DND-41 (cell line): Measurements from ENCODE around the gene LRPAP1.

Experiments used
- ATAC-seq: fragments of 200-7000 bp; cut with Tn5 transposase; 3 replicates; pipeline ENCODE4 v1.9.1; 2021; ENCODE audit warnings: low read depth; ENCODE audit not compliant: insufficient read depth
- DNase-seq: peaks from one replicate; pipeline ENCODE4 v3.0.0-alpha.2; 2020
- H2AFZ ChIP-seq: 2 replicates; pipeline ENCODE4 v1.6.0; 2012; ENCODE audit warnings: low read depth, low read length
- H3K27ac ChIP-seq: 2 replicates; pipeline ENCODE4 v1.5.1; 2012; ENCODE audit warnings: low read length, inconsistent platforms
- H3K27me3 ChIP-seq: fragments of 200-600 bp; sonication (generic); 2 replicates; pipeline ENCODE4 v1.6.0; 2012; ENCODE audit warnings: low read length, mild to moderate bottlenecking, inconsistent platforms; ENCODE audit not compliant: insufficient read depth, poor library complexity
- H3K36me3 ChIP-seq: 2 replicates; pipeline ENCODE4 v1.5.1; 2012; ENCODE audit warnings: low read length, inconsistent platforms; ENCODE audit not compliant: insufficient read depth
- H3K4me1 ChIP-seq: 2 replicates; pipeline ENCODE4 v1.5.1; 2012; ENCODE audit warnings: mild to moderate bottlenecking, low read length; ENCODE audit not compliant: insufficient read depth
- H3K4me2 ChIP-seq: 2 replicates; pipeline ENCODE4 v1.6.0; 2012; ENCODE audit warnings: mild to moderate bottlenecking, moderate library complexity, low read length, inconsistent platforms; ENCODE audit not compliant: insufficient read depth
- H3K4me3 ChIP-seq, 2 experiments: fragments of 200-600 bp in 1 of 2; shearing (Covaris generic) in 1 of 2; 2 replicates each; pipeline ENCODE4 v1.5.1; 2012 to 2016; ENCODE audit warnings: inconsistent platforms in 2 of 2, low read length in 2 of 2, mild to moderate bottlenecking in 2 of 2, low read depth in 1 of 2, moderate library complexity in 1 of 2
- H3K79me2 ChIP-seq: 2 replicates; pipeline ENCODE4 v1.6.0; 2012; ENCODE audit warnings: low read length, inconsistent platforms; ENCODE audit not compliant: insufficient read depth
- H3K9ac ChIP-seq: 2 replicates; pipeline ENCODE4 v1.6.0; 2012; ENCODE audit warnings: low read depth, mild to moderate bottlenecking, inconsistent platforms, low read length, moderate library complexity
- H3K9me3 ChIP-seq: 2 replicates; pipeline ENCODE4 v1.5.1; 2012; ENCODE audit warnings: low read length, moderate library complexity, mild to moderate bottlenecking, inconsistent platforms; ENCODE audit not compliant: insufficient read depth, severe bottlenecking
- H4K20me1 ChIP-seq: 2 replicates; pipeline ENCODE4 v1.6.0; 2012; ENCODE audit warnings: low read length; ENCODE audit not compliant: insufficient read depth
- EZH2 ChIP-seq: IDR thresholded peaks from 3 replicates; pipeline ENCODE4 v1.6.1; 2012; ENCODE audit warnings: borderline replicate concordance, low read depth, mild to moderate bottlenecking, moderate library complexity, low read length, inconsistent platforms; ENCODE audit not compliant: severe bottlenecking
- TF ChIP-seq, protein P1 (sequence below): IDR thresholded peaks from 2 replicates; pipeline ENCODE4 v1.5.1; 2012; ENCODE audit warnings: borderline replicate concordance, low read length, moderate library complexity, mild to moderate bottlenecking; ENCODE audit not compliant: poor library complexity, severe bottlenecking; ENCODE audit errors: extremely low read depth

Gene LRPAP1

DNA sequence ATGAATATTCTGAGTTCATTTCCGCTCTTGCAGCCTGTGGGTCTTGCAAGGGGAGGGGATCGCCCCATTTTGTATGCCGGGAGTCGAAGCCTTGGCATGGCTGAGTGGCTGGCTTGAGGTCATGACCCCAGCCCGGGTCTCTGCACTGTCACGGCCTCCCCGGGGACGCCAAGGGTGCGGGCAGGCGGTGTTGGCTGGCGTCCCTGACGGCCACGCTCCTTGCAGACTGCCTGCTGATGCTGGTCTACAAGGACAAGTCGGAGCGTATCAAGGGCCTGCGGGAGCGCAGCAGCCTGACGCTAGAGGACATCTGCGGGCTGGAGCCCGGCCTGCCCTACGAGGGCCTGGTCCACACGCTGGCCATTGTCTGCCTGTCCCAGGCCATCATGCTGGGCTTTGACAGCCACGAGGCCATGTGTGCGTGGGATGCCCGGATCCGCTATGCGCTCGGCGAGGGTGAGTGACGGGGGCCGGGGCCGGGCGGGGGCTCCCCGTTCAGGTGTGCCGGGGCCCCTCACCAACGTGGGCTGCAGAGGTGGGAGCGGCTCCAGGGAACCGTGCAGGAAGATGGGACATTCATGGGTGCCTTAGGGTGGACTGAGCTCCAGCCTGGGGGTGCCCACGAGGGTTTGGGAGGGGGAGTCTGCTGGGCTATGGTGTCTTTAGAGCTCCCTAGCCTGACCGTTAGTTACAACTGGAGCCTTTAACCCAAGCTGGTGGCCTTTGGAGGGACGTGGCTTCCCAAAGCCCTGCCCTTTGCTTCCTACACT lies 58.9 kb downstream of the LRPAP1 start:
- DNase-seq = no peak
- Histone ChIP-seq H3K27ac (no peak overlapping the region), H3K36me3 (no peaks in the 10 kb centered on the region), H4K20me1 (peaks cover 9% of the 10 kb centered on the region), H3K4me1 (no peaks in the 10 kb centered on the region), H3K4me2 (no peak overlapping the region), H3K9me3 (no peaks in the 10 kb centered on the region), H3K9ac (no peak overlapping the region), H3K79me2 (no peaks in the 10 kb centered on the region), H3K27me3 (no peaks in the 10 kb centered on the region), H3K4me3 (no peak overlapping the region), H2AFZ (no peak overlapping the region)
- no peak for TF ChIP-seq EZH2
- TF ChIP-seq, protein P1, sequence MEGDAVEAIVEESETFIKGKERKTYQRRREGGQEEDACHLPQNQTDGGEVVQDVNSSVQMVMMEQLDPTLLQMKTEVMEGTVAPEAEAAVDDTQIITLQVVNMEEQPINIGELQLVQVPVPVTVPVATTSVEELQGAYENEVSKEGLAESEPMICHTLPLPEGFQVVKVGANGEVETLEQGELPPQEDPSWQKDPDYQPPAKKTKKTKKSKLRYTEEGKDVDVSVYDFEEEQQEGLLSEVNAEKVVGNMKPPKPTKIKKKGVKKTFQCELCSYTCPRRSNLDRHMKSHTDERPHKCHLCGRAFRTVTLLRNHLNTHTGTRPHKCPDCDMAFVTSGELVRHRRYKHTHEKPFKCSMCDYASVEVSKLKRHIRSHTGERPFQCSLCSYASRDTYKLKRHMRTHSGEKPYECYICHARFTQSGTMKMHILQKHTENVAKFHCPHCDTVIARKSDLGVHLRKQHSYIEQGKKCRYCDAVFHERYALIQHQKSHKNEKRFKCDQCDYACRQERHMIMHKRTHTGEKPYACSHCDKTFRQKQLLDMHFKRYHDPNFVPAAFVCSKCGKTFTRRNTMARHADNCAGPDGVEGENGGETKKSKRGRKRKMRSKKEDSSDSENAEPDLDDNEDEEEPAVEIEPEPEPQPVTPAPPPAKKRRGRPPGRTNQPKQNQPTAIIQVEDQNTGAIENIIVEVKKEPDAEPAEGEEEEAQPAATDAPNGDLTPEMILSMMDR = no peak
- no peak for ATAC-seq

DNA sequence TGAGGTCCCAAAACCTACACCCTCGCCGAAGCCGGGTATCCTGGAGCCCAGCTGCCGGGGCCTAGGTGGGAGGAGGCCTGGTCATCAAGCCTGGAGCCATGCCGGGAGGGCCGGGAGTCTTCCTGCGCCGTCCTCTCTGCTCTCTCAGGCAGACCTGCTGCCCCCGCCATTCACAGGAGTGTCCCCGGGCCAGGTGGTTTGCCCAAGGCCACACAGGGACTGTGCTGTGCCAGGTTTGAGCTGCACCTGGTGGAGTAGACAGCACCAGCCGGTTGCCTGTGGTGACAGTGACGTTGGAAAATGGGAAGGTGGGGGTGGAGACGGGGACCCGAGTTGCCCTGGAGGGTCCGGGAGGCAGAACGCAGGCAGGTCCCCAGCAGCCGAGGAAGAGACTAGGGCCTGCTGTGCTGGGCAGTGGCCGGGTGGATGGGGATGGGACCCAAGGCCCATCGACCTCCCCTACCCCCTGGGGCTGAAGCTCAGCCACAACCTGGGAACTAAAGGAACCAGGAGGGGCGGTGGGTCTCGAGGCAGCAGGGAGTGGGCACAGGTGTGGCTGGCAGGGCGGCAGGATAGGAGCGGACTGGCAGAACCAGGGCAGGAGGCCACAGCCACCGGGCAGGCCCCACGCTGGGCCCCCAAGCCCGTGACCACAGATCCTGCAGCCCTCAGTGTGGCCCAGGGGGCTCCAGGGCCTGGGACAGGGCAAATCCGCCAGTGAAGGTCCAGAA lies 59.6 kb downstream of the LRPAP1 start:
- Histone ChIP-seq H3K27ac (no peak overlapping the region), H2AFZ (no peak overlapping the region), H3K4me2 (no peak overlapping the region), H4K20me1 (peaks cover 9% of the 10 kb centered on the region; the same call in 1 of the 2 replicates), H3K9ac (no peak overlapping the region), H3K79me2 (no peaks in the 10 kb centered on the region), H3K4me3 (no peak overlapping the region), H3K36me3 (no peaks in the 10 kb centered on the region), H3K27me3 (no peaks in the 10 kb centered on the region), H3K9me3 (no peaks in the 10 kb centered on the region), H3K4me1 (no peaks in the 10 kb centered on the region)
- no peak for TF ChIP-seq EZH2
- TF ChIP-seq, protein P1 = no peak
- ATAC-seq = no peak
- DNase-seq = no peak

DNA sequence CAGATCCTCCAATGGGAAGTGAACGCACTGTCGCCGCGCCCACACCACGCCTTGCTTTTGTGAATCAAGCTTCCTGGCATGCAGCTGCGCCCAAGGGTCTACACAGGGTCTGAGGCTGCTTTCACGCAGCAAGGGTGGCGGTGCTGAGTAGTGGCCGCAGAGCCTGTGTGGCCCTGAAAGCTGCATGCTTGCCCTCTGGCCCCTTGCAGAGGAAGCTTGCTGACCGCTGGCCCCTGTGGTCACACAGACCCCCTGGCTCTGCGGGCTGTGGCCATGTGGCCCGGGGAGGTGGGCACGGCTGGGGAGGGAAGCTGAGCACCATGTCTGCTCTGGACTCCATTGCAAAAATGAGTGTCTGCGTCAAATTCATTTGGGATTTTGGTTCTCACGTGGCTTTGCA lies 60.3 kb downstream of the LRPAP1 start:
- H3K79me2 ChIP-seq = no peaks in the 10 kb centered on the region
- H2AFZ ChIP-seq = no peak overlapping the region
- no peak overlapping the region for H3K4me3 ChIP-seq
- H3K9me3 ChIP-seq = no peaks in the 10 kb centered on the region
- DNase-seq (no peak), ATAC-seq (no peak)
- no peaks in the 10 kb centered on the region for H3K36me3 ChIP-seq
- no peaks in the 10 kb centered on the region for H3K4me1 ChIP-seq
- peaks cover 9% of the 10 kb centered on the region; the same call in 1 of the 2 replicates for H4K20me1 ChIP-seq
- H3K4me2 ChIP-seq = no peak overlapping the region
- H3K27me3 ChIP-seq = no peaks in the 10 kb centered on the region
- no peak overlapping the region for H3K9ac ChIP-seq
- no peak for TF ChIP-seq EZH2
- TF ChIP-seq, protein P1 = no peak
- no peak overlapping the region for H3K27ac ChIP-seq
